Sigmoid colon (tissue), 7 donors: Measurements from ENCODE around the gene AGR2. TPM values are rescaled to one million over a fixed set of nuclear protein-coding genes. Genes with fewer than 3 reads are reported as not detected.

Source experiments
- DNase-seq: peaks from one replicate; pipeline ENCODE4 v3.0.0-alpha.2; 2019
- H3K27ac ChIP-seq, 4 donors: fragments of 200-600 bp; sonication (generic); one replicate each; pipeline ENCODE4 v1.5.1; 2016 to 2019; ENCODE audit warnings: mild to moderate bottlenecking in 1 of 4
- H3K27me3 ChIP-seq, 3 donors: fragments of 200-600 bp; sonication (generic); one replicate each; pipeline ENCODE4 v1.5.1; 2019; ENCODE audit warnings: mild to moderate bottlenecking in 1 of 3
- H3K36me3 ChIP-seq, 4 donors: fragments of 200-600 bp; sonication (generic); one replicate each; pipeline ENCODE4 v1.5.1; 2016 to 2019
- H3K4me1 ChIP-seq, 4 donors: fragments of 200-600 bp; sonication (generic); one replicate each; pipeline ENCODE4 v1.5.1; 2017 to 2019
- H3K4me3 ChIP-seq, 4 donors: fragments of 200-600 bp; sonication (generic); one replicate each; pipeline ENCODE4 v1.5.1; 2017 to 2019; ENCODE audit warnings: mild to moderate bottlenecking in 2 of 4, moderate library complexity in 1 of 4
- H3K9me3 ChIP-seq, 4 donors: fragments of 200-600 bp in 3 of 4; sonication (generic) in 3 of 4; one replicate each; pipeline versions ENCODE4 v1.5.1 to v1.6.1; 2013 to 2019
- EP300 ChIP-seq, 4 donors: sonication (generic); formaldehyde crosslinking; IDR thresholded peaks; one replicate each; pipeline ENCODE4 v1.6.1; 2017; ENCODE audit warnings: antibody characterized with exemption in 4 of 4
- POLR2A ChIP-seq, 2 donors: fragments of 450-650 bp; IDR thresholded peaks; one replicate each; pipeline ENCODE4 v1.6.1; 2016; ENCODE audit warnings: antibody characterized with exemption in 2 of 2, mild to moderate bottlenecking in 2 of 2, moderate library complexity in 2 of 2
- POLR2AphosphoS5 ChIP-seq, 4 donors: sonication (generic); formaldehyde crosslinking; IDR thresholded peaks; one replicate each; pipeline ENCODE4 v1.6.1; 2017; ENCODE audit warnings: antibody characterized with exemption in 4 of 4
- WGBS, 2 donors: extraction: QIAGEN DNeasy Blood & Tissue Kit; methylation state at CpG; one replicate each; pipeline ENCODE4 v1.1.7; 2013; 5-methylcytosine and 5-hydroxymethylcytosine counted together
- intact Hi-C: fragments of 100-400 bp; cut with DNase I; formaldehyde crosslinking; loops from one replicate; pipeline ENCODE4 v1.15.1; 2023
- polyA plus RNA-seq, 3 donors: library from polyadenylated mRNA; stranded (reverse); fragments of 200-250 nt; gene quantifications; one replicate each; pipeline ENCODE4 v1.2.3, GENCODE V29; 2013
- total RNA-seq, 4 donors: library from RNA; depleted of rRNA; stranded (reverse); fragments of >200 nt; gene quantifications; one replicate each; pipeline ENCODE4 v1.1.0, GENCODE V29; 2016
- TF ChIP-seq, protein P1 (sequence below), 4 experiments: fragments of 450-650 bp in 3 of 4; fragments of 200-600 bp in 1 of 4; IDR thresholded peaks; one replicate each; pipeline ENCODE4 v1.5.1; 2016 to 2019; ENCODE audit warnings: antibody characterized with exemption in 4 of 4, mild to moderate bottlenecking in 3 of 4, moderate library complexity in 2 of 4
- donor health status: healthy with polysubstance abuse.
- donor health status: Bipolar disorder and iron deficiency.
- donor health status: healthy.

Gene AGR2
- total and polyA plus RNA-seq, 7 donors: 345 to 1,393 (median 370) TPM; not detected in 4

GRCh38 chr7:16778476-16778875 lies 26.3 kb downstream of the AGR2 start:
- intact Hi-C loops: no loop called here
- Histone ChIP-seq H3K4me3 (no peak overlapping the region), H3K27ac (no peak overlapping the region), H3K36me3 (no peaks in the 10 kb centered on the region), H3K27me3 (no peaks in the 10 kb centered on the region), H3K9me3 (no peaks in the 10 kb centered on the region), H3K4me1 (no peaks in the 10 kb centered on the region)
- no peak for TF ChIP-seq POLR2AphosphoS5 (IDR thresholded peaks at IDR 0.05)
- no peak for TF ChIP-seq POLR2A (IDR thresholded peaks at IDR 0.05)
- 98% methylated on average over 3 of the region's 3 CpGs for WGBS, 2 donors
- no peak for DNase-seq

DNA sequence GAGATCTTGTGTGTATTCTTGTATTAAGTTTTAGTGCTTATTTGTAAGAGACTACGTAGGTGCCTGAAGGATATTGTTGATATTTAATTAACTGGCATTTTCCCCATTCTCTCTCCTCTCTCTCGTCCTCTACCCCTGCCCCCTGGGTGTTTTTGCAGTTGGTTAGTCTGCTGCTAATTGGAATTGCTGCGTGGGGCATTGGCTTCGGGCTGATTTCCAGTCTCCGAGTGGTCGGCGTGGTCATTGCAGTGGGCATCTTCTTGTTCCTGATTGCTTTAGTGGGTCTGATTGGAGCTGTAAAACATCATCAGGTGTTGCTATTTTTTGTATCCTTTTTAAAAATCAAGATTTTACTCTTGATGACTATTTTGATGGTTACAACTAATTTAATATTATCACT lies 28.7 kb downstream of the AGR2 start:
- no peaks in the 10 kb centered on the region for H3K27me3 ChIP-seq
- no peaks in the 10 kb centered on the region for H3K4me1 ChIP-seq
- H3K4me3 ChIP-seq: no peak overlapping the region
- no peak for DNase-seq
- no peaks in the 10 kb centered on the region for H3K36me3 ChIP-seq
- H3K9me3 ChIP-seq: no peaks in the 10 kb centered on the region
- WGBS, 2 donors: 91 to 92% methylated on average over 7 of the region's 7 CpGs
- intact Hi-C loops: no loop called here
- no peak overlapping the region for H3K27ac ChIP-seq
- TF ChIP-seq EP300 (IDR thresholded peaks at IDR 0.05) (no peak), POLR2AphosphoS5 (IDR thresholded peaks at IDR 0.05) (no peak), POLR2A (IDR thresholded peaks at IDR 0.05) (no peak)
- TF ChIP-seq, protein P1, sequence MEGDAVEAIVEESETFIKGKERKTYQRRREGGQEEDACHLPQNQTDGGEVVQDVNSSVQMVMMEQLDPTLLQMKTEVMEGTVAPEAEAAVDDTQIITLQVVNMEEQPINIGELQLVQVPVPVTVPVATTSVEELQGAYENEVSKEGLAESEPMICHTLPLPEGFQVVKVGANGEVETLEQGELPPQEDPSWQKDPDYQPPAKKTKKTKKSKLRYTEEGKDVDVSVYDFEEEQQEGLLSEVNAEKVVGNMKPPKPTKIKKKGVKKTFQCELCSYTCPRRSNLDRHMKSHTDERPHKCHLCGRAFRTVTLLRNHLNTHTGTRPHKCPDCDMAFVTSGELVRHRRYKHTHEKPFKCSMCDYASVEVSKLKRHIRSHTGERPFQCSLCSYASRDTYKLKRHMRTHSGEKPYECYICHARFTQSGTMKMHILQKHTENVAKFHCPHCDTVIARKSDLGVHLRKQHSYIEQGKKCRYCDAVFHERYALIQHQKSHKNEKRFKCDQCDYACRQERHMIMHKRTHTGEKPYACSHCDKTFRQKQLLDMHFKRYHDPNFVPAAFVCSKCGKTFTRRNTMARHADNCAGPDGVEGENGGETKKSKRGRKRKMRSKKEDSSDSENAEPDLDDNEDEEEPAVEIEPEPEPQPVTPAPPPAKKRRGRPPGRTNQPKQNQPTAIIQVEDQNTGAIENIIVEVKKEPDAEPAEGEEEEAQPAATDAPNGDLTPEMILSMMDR (IDR thresholded peaks at IDR 0.05): no peak

GRCh38 chr7:16774986-16775385 lies 29.8 kb downstream of the AGR2 start:
- H3K9me3 ChIP-seq: no peaks in the 10 kb centered on the region
- TF ChIP-seq, protein P1 (IDR thresholded peaks at IDR 0.05): no peak
- TF ChIP-seq POLR2AphosphoS5 (IDR thresholded peaks at IDR 0.05) (no peak), POLR2A (IDR thresholded peaks at IDR 0.05) (no peak), EP300 (IDR thresholded peaks at IDR 0.05) (no peak)
- no peaks in the 10 kb centered on the region for H3K36me3 ChIP-seq
- no peaks in the 10 kb centered on the region for H3K27me3 ChIP-seq
- H3K4me1 ChIP-seq: no peaks in the 10 kb centered on the region
- H3K27ac ChIP-seq: no peak overlapping the region
- intact Hi-C loops: no loop called here
- no peak overlapping the region for H3K4me3 ChIP-seq
- no peak for DNase-seq

DNA sequence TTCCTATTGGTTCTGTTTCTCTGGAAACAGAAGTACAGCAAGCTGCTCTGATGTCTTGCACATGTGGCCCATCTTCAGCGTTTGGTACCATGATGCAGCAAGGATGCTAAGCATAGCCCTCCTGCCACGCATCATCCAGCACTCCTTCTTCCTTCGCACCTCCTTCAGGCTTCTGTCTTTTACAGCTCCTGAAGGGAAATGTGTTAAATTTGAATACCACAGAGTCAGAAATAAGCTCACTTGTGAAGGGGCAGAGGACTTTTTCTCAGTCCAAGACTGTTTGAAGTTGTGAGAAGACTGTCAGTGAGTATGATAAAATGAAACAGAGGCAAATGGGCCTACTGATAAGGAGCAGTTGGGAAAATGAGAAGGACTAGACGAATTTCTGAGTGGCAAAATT lies 30.5 kb downstream of the AGR2 start:
- 78 to 93% methylated on average over 4 of the region's 4 CpGs for WGBS, 2 donors
- Histone ChIP-seq H3K27me3 (no peaks in the 10 kb centered on the region), H3K9me3 (no peaks in the 10 kb centered on the region), H3K4me3 (no peak overlapping the region), H3K36me3 (no peaks in the 10 kb centered on the region), H3K4me1 (no peaks in the 10 kb centered on the region), H3K27ac (no peak overlapping the region)
- intact Hi-C loops: no loop called here
- no peak for DNase-seq
- no peak for TF ChIP-seq POLR2AphosphoS5 (IDR thresholded peaks at IDR 0.05)
- TF ChIP-seq, protein P1 (IDR thresholded peaks at IDR 0.05): no peak
- TF ChIP-seq EP300 (IDR thresholded peaks at IDR 0.05): no peak
- TF ChIP-seq POLR2A (IDR thresholded peaks at IDR 0.05): no peak

DNA sequence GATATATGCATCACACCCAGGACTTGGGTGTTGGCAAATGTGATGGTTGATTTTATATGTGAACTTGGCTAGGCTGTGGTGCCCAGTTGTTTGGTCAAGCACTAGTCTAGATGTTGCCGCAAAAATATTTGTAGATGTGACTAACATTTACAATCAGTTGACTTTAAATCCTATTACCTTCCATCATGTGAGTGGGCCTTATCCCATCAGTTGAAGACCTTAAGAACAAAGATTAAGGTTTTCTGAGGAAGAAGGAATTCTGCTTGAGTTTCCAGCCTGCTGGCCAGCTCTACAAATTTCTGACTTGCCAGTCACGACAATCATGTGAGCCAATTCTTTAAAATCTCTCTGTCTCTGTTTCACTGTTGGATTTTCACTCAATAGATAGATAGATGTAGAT lies 30.9 kb downstream of the AGR2 start:
- H3K27me3 ChIP-seq: no peaks in the 10 kb centered on the region
- no peak overlapping the region for H3K27ac ChIP-seq
- DNase-seq: no peak
- TF ChIP-seq POLR2AphosphoS5 (IDR thresholded peaks at IDR 0.05): no peak
- TF ChIP-seq, protein P1 (IDR thresholded peaks at IDR 0.05): no peak
- no peak for TF ChIP-seq POLR2A (IDR thresholded peaks at IDR 0.05)
- no peak for TF ChIP-seq EP300 (IDR thresholded peaks at IDR 0.05)
- no peaks in the 10 kb centered on the region for H3K36me3 ChIP-seq
- intact Hi-C loops: no loop called here
- no peaks in the 10 kb centered on the region for H3K9me3 ChIP-seq
- 97% methylated on average over 2 of the region's 2 CpGs for WGBS, 2 donors
- no peaks in the 10 kb centered on the region for H3K4me1 ChIP-seq
- no peak overlapping the region for H3K4me3 ChIP-seq
